HEK293 (cell line): ENCODE measurements around the gene EML3.
"Not testable (repeated sequence)": the region's sequence is repeated elsewhere in the genome, so short reads cannot be mapped to it uniquely, and the experiment has no call there.

Experiments
- CTCF ChIA-PET: fragments of 350-600 bp; formaldehyde crosslinking; extraction: SDS; loops from one replicate; lab custom pipeline; 2021; ENCODE audit warnings: antibody characterized with exemption; lab: Yijun Ruan, JAX
- POLR2A ChIA-PET: fragments of 300-600 bp; formaldehyde crosslinking; extraction: SDS; loops from one replicate; lab custom pipeline; 2020; ENCODE audit warnings: antibody characterized with exemption, inconsistent platforms; lab: Yijun Ruan, JAX
- H3K27ac ChIP-seq: fragments of 200-500 bp; sonication (Bioruptor generic); 2 replicates; pipeline ENCODE4 v1.5.1; 2014; ENCODE audit warnings: low read depth, low read length, control low read depth, inconsistent platforms; ENCODE audit errors: extremely low read depth
- H3K36me3 ChIP-seq, 2 experiments: fragments of 200-500 bp in 1 of 2; sonication (Bioruptor generic) in 1 of 2; 1 replicate in 1 of 2; 2 replicates in 1 of 2; pipeline ENCODE4 v1.5.1; 2014 to 2017; ENCODE audit warnings: inconsistent platforms in 2 of 2, low read length in 2 of 2; ENCODE audit not compliant: control insufficient read depth in 2 of 2, insufficient read depth in 1 of 2
- H3K4me1 ChIP-seq: fragments of 200-500 bp; sonication (Bioruptor generic); 2 replicates; pipeline ENCODE4 v1.5.1; 2014; ENCODE audit warnings: mild to moderate bottlenecking, low read length, inconsistent platforms; ENCODE audit not compliant: control insufficient read depth, insufficient read depth
- H3K4me3 ChIP-seq: 2 replicates; pipeline ENCODE4 v1.5.1; 2011; ENCODE audit warnings: low read depth, mild to moderate bottlenecking, control low read depth, low read length, moderate library complexity
- H3K9me3 ChIP-seq: fragments of 200-500 bp; sonication (Bioruptor generic); 2 replicates; pipeline ENCODE4 v1.5.1; 2014; ENCODE audit warnings: low read depth, low read length, inconsistent platforms; ENCODE audit not compliant: control insufficient read depth, insufficient read depth
- TCF7L2 ChIP-seq: IDR thresholded peaks from 2 replicates; pipeline ENCODE4 v1.6.1; 2011; ENCODE audit warnings: low read depth, mild to moderate bottlenecking, inconsistent platforms, low read length, moderate library complexity, borderline replicate concordance
- YY1 ChIP-seq: fragments of 450-650 bp; formaldehyde crosslinking; IDR thresholded peaks from 2 replicates; pipeline ENCODE4 v1.5.1; 2018; ENCODE audit warnings: missing biosample characterization, missing genetic modification characterization
- ZNF121 ChIP-seq: fragments of 450-650 bp; formaldehyde crosslinking; IDR thresholded peaks from 2 replicates; pipeline ENCODE4 v1.5.1; 2016; ENCODE audit warnings: missing biosample characterization, missing genetic modification characterization
- ZNF146 ChIP-seq: fragments of 450-650 bp; formaldehyde crosslinking; IDR thresholded peaks from 2 replicates; pipeline ENCODE4 v1.5.1; 2016; ENCODE audit warnings: missing biosample characterization, missing genetic modification characterization
- ZNF341 ChIP-seq: fragments of 450-650 bp; formaldehyde crosslinking; IDR thresholded peaks from 2 replicates; pipeline ENCODE4; 2016; ENCODE audit warnings: low read depth, missing biosample characterization, missing genetic modification characterization
- ZNF416 ChIP-seq: fragments of 450-650 bp; formaldehyde crosslinking; IDR thresholded peaks from 2 replicates; pipeline ENCODE4 v1.5.1; 2016; ENCODE audit warnings: missing biosample characterization, missing genetic modification characterization
- ZNF658 ChIP-seq: fragments of 450-650 bp; formaldehyde crosslinking; IDR thresholded peaks from 2 replicates; pipeline ENCODE4; 2016; ENCODE audit warnings: missing biosample characterization, missing genetic modification characterization
- ZNF660 ChIP-seq: fragments of 450-650 bp; IDR thresholded peaks from 2 replicates; pipeline ENCODE4 v1.5.1; 2018; ENCODE audit warnings: missing biosample characterization, mild to moderate bottlenecking, missing genetic modification characterization
- ZNF837 ChIP-seq: fragments of 450-650 bp; formaldehyde crosslinking; IDR thresholded peaks from 2 replicates; pipeline ENCODE4 v1.5.1; 2016; ENCODE audit warnings: missing biosample characterization, missing genetic modification characterization
- TF ChIP-seq, protein P1 (sequence below): fragments of 450-650 bp; formaldehyde crosslinking; IDR thresholded peaks from 2 replicates; pipeline ENCODE4 v1.5.1; 2016; ENCODE audit warnings: missing biosample characterization, missing genetic modification characterization
- TF ChIP-seq, protein P2 (sequence below): fragments of 450-650 bp; formaldehyde crosslinking; IDR thresholded peaks from 2 replicates; pipeline ENCODE4 v1.5.1; 2016; ENCODE audit warnings: missing biosample characterization, missing genetic modification characterization
- TF ChIP-seq, protein P3 (sequence below): fragments of 450-650 bp; formaldehyde crosslinking; IDR thresholded peaks from 2 replicates; pipeline ENCODE4 v1.5.1; 2016; ENCODE audit warnings: missing biosample characterization, missing genetic modification characterization

EML3 gene

DNA sequence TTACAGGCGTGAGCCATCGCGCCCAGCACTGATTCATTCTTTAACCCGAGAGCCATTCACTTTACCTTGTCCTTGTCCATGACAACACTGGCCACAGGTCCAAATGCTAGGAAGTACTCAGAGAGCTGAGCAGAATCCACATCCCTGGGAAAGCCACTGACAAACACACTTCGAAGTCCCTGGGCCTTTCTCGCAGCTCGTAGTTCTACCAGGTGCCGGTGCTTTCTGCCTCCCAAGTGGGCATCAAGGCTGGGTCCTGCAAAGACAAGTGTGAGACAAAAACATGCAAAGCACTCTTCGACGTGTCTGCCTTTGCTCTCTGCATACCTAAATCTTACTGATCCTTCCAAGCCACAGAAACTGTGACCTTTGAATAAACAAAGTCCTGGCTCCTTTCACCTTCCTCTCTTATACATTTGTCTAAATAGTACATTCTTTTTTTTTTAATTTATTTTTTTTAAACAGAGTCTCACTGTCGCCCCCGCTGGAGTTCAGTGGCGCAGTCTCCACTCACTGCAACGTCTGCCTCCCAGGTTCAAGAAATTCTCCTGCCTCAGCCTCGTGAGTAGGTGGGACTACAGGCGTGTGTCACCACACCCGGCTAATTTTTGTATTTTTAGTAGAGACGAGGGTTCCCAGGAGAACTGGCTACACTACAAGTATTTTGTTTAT lies 23.5 kb downstream of the EML3 start (continued):
- TF ChIP-seq, protein P1, sequence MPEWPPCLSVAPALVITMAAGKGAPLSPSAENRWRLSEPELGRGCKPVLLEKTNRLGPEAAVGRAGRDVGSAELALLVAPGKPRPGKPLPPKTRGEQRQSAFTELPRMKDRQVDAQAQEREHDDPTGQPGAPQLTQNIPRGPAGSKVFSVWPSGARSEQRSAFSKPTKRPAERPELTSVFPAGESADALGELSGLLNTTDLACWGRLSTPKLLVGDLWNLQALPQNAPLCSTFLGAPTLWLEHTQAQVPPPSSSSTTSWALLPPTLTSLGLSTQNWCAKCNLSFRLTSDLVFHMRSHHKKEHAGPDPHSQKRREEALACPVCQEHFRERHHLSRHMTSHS (tag by site-specific recombination): no peak
- TF ChIP-seq, protein P2, sequence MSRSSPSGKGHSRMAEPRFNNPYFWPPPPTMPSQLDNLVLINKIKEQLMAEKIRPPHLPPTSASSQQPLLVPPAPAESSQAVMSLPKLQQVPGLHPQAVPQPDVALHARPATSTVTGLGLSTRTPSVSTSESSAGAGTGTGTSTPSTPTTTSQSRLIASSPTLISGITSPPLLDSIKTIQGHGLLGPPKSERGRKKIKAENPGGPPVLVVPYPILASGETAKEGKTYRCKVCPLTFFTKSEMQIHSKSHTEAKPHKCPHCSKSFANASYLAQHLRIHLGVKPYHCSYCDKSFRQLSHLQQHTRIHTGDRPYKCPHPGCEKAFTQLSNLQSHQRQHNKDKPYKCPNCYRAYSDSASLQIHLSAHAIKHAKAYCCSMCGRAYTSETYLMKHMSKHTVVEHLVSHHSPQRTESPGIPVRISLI (tag by site-specific recombination): peak; percentile 32; the same call in 1 of the 2 replicates
- TF ChIP-seq ZNF416: no peak
- TF ChIP-seq ZNF837 (tag by site-specific recombination): no peak
- TF ChIP-seq, protein P3, sequence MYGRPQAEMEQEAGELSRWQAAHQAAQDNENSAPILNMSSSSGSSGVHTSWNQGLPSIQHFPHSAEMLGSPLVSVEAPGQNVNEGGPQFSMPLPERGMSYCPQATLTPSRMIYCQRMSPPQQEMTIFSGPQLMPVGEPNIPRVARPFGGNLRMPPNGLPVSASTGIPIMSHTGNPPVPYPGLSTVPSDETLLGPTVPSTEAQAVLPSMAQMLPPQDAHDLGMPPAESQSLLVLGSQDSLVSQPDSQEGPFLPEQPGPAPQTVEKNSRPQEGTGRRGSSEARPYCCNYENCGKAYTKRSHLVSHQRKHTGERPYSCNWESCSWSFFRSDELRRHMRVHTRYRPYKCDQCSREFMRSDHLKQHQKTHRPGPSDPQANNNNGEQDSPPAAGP (tag by site-specific recombination): no peak
- no peak for TF ChIP-seq ZNF146 (tag by site-specific recombination)
- no peak for TF ChIP-seq ZNF660 (tag by site-specific recombination)

DNA sequence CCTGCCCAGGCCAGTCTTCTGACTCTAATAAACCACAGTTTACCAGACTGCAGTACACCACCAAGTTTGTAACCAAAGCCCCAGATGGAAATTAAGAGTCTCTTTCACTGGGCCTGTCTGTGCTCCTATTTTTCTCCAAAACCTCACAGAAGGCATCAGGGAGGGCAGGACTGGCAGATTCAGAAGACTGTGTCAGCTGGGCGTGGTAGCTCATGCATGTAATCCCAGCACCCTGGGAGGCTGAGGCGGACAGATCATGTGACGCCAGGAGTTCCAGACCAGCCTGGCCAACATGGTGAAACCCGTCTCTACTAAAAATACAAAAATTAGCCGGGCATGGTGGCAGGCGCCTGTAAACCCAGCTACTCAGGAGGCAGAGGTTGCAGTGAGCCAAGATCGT lies 27.2 kb downstream of the EML3 start:
- POLR2A ChIA-PET: interaction anchor here (1.0 to 2.4 kb wide), 2 partner anchors 11 to 182 kb away, joined by 3 to 11 read pairs; partner anchors contain the start of gene EEF1G
- peaks cover 14 to 61% of the 10 kb centered on the region in 2 experiments; a peak in 2 of 3 replicates for H3K36me3 ChIP-seq
- not testable (repeated sequence) for H3K27ac ChIP-seq, H3K4me1 ChIP-seq, H3K4me3 ChIP-seq, H3K9me3 ChIP-seq
- CTCF ChIA-PET: interaction anchor here (0.6 to 1.4 kb wide), 3 partner anchors 25 to 276 kb away, joined by 3 to 4 read pairs (median 4); no protein-coding TSS in a partner anchor

DNA sequence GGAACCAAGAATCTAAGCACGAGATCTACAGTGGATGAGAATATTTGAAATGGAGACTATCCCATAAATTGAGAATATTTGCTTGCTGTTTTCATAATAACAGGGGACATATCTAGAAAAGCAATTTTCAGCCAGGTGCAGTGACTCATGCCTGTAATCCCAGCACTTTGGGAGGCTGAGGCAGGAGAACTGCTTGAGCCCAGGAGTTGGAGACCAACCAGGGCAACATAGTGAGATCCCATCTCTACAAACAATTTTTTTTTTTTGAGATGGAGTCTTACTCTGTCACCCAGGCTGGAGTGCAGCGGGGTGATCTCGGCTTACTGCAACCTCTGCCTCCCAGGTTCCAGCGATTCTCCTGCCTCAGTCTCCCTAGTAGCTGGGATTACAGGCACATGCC lies 30.8 kb downstream of the EML3 start:
- H3K27ac ChIP-seq, H3K4me3 ChIP-seq, H3K4me1 ChIP-seq, H3K9me3 ChIP-seq: not testable (repeated sequence)
- peaks cover 7 to 74% of the 10 kb centered on the region in 2 experiments; a peak in 2 of 3 replicates for H3K36me3 ChIP-seq
- POLR2A ChIA-PET: interaction anchor here (2.0 to 2.5 kb wide), 2 partner anchors 8 to 10 kb away, joined by 10 to 13 read pairs; partner anchors contain the start of genes EEF1G and TUT1
- CTCF ChIA-PET: interaction anchor here (1.4 kb wide), 1 partner anchor 30 kb away, joined by 5 read pairs; no protein-coding TSS in a partner anchor
- TF ChIP-seq ZNF121 (tag by site-specific recombination): peak; percentile 69; the same call in 1 of the 2 replicates

DNA sequence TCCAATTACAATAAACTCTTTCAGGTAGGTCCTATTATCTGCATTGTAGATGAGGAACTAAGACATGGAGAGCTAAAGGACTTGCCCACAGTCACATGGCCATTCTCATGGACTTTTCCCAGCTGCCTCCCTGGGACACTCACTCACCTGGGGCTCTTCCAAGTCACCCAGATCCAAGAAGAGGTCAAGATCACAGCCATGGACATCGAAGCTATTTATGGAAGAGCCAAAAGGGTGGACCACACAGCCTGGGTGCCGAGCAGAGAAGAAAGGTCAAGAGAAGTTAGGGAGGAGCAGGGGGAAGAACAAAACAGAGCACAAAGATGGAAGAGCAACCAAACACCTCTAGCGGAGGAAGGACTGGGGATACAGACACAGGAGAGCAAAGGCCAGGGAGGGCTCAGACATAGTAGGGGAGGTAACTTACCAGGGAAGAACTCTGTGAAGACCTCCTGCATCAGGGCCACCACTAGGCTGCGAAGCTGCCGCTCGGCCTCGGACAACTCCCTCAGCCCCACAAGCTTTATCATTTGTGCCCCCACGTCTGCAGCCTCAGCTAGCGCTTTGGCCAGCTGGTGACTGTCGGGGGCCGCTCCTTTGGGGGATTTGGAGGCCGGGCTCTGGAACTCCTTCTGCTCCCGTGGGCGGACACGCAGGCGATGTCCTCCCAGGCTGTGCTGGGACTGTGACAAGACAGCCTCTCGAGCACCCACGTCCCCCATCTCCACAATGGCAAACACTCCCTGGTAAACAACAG lies 31.4 kb downstream of the EML3 start:
- H3K36me3 ChIP-seq: peaks cover 4 to 75% of the 10 kb centered on the region in 2 experiments; a peak in 2 of 3 replicates
- no peaks in the 10 kb centered on the region for H3K9me3 ChIP-seq
- no peak overlapping the region for H3K4me3 ChIP-seq
- no peaks in the 10 kb centered on the region for H3K4me1 ChIP-seq
- ChIA-PET CTCF (interaction anchor here (1.4 kb wide), 1 partner anchor 30 kb away, joined by 5 read pairs; no protein-coding TSS in a partner anchor), POLR2A (interaction anchor here (2.0 to 2.5 kb wide), 2 partner anchors 7 to 10 kb away, joined by 10 to 13 read pairs; partner anchors contain the start of genes EEF1G and TUT1)
- TF ChIP-seq YY1 (tag by site-specific recombination): no peak
- peak; percentile 65 for TF ChIP-seq ZNF341 (tag by site-specific recombination)
- no peak for TF ChIP-seq TCF7L2
- no peak for TF ChIP-seq ZNF658 (tag by site-specific recombination)
- no peak overlapping the region for H3K27ac ChIP-seq
